Stomach (tissue), 9 donors: ENCODE results near the gene SPATA1. TPM values are rescaled to one million over a fixed set of nuclear protein-coding genes. Genes with fewer than 3 reads are reported as not detected.

Source experiments
- DNase-seq, 2 donors: peaks; one replicate each; pipeline versions ENCODE4 v3.0.0 to v3.0.0-alpha.2; 2013 to 2019
- H3K27ac ChIP-seq, 5 donors: fragments of 200-600 bp in 4 of 5; sonication (generic) in 4 of 5; one replicate each; pipeline ENCODE4 v1.5.1; 2013 to 2019; ENCODE audit warnings: mild to moderate bottlenecking in 1 of 5, moderate library complexity in 1 of 5
- H3K27me3 ChIP-seq, 3 donors: fragments of 200-600 bp; sonication (generic); one replicate each; pipeline ENCODE4 v1.5.1; 2017 to 2019; ENCODE audit warnings: mixed run types in 1 of 3
- H3K36me3 ChIP-seq, 4 donors: fragments of 200-600 bp; sonication (generic); 1 replicate in 3 of 4; 2 replicates in 1 of 4; pipeline ENCODE4 v1.5.1; 2016 to 2019
- H3K4me1 ChIP-seq, 4 donors: fragments of 200-600 bp; sonication (generic); one replicate each; pipeline ENCODE4 v1.5.1; 2016 to 2019
- H3K4me3 ChIP-seq, 4 donors: fragments of 200-600 bp; sonication (generic) in 3 of 4; one replicate each; pipeline ENCODE4 v1.5.1; 2016 to 2019; ENCODE audit warnings: mild to moderate bottlenecking in 1 of 4
- H3K9me3 ChIP-seq, 4 donors: fragments of 200-600 bp; sonication (generic); one replicate each; pipeline ENCODE4 v1.5.1; 2016 to 2019
- CTCF ChIP-seq, 7 experiments: fragments of 450-650 bp in 4 of 7; fragments of 200-600 bp in 3 of 7; sonication (generic) in 3 of 7; IDR thresholded peaks; one replicate each; pipeline ENCODE4 v1.5.1; 2016 to 2019; ENCODE audit warnings: antibody characterized with exemption in 7 of 7, control low read depth in 2 of 7, mild to moderate bottlenecking in 1 of 7
- EP300 ChIP-seq: sonication (generic); formaldehyde crosslinking; IDR thresholded peaks from one replicate; pipeline ENCODE4 v1.6.1; 2017; ENCODE audit warnings: antibody characterized with exemption
- POLR2A ChIP-seq, 4 donors: fragments of 450-650 bp; IDR thresholded peaks; one replicate each; pipeline ENCODE4 v1.6.1; 2016; ENCODE audit warnings: antibody characterized with exemption in 4 of 4, control low read depth in 2 of 4, mild to moderate bottlenecking in 1 of 4, moderate library complexity in 1 of 4
- POLR2AphosphoS5 ChIP-seq, 3 donors: sonication (generic); formaldehyde crosslinking; IDR thresholded peaks; one replicate each; pipeline ENCODE4 v1.6.1; 2016; ENCODE audit warnings: antibody characterized with exemption in 3 of 3
- WGBS, 5 donors: extraction: QIAGEN DNeasy Blood & Tissue Kit in 3 of 5; methylation state at CpG; one replicate each; pipeline versions ENCODE4 v1.1.5 to v1.1.7; 2013 to 2018; 5-methylcytosine and 5-hydroxymethylcytosine counted together
- intact Hi-C: fragments of 100-400 bp; cut with DNase I; formaldehyde crosslinking; loops from one replicate; pipeline ENCODE4 v1.15.1; 2023; ENCODE audit warnings: low total_unique reads
- polyA plus RNA-seq, 3 donors: library from polyadenylated mRNA; stranded (reverse); fragments of 200-250 nt; gene quantifications; one replicate each; pipeline ENCODE4 v1.2.3, GENCODE V29; 2013
- total RNA-seq, 5 donors: library from RNA; depleted of rRNA; stranded (reverse); fragments of >200 nt; gene quantifications; one replicate each; pipeline versions ENCODE4 v1.1.0 to v1.2.3, GENCODE V29; 2014 to 2016
- donor health status: healthy with polysubstance abuse.
- donor health status: Bipolar disorder and iron deficiency.
- donor health status: healthy.

SPATA1 gene
- total and polyA plus RNA-seq, 8 donors = 1.3 to 1.8 (median 1.5) TPM; not detected in 5

DNA sequence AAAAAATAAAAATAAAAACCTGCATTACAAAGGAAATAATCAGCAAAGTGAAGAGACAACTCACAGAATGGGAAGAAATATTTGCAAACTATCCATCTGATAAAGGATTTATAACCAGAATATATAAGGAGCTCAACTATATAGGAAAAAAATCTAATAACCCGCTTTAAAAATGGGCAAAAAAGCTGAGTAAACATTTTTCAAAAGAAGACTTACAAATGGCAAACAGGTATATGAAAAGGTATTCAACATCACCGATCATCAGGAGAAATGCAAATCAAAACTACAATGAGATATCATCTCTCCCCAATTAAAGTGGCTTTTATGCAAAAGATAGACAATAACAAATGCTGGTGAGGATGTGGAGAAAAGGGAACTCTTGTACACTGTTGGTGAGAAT lies 4.0 kb downstream of the SPATA1 start:
- H3K27me3 ChIP-seq = no peaks in the 10 kb centered on the region
- WGBS, 5 donors = 47 to 98% (median 52%) methylated on average over 2 of the region's 2 CpGs
- peaks cover 0 to 13% (median 7%) of the 10 kb centered on the region in 4 donors for H3K4me1 ChIP-seq
- no peak overlapping the region for H3K27ac ChIP-seq
- no peak overlapping the region for H3K4me3 ChIP-seq
- H3K36me3 ChIP-seq = peaks cover 0 to 5% (median 0%) of the 10 kb centered on the region in 4 donors
- no peak for DNase-seq
- intact Hi-C loops = no loop called here
- H3K9me3 ChIP-seq = peaks cover 0 to 9% (median 0%) of the 10 kb centered on the region in 4 donors
- TF ChIP-seq CTCF (IDR thresholded peaks at IDR 0.05) (no peak), EP300 (no peak), POLR2A (IDR thresholded peaks at IDR 0.05) (no peak), POLR2AphosphoS5 (IDR thresholded peaks at IDR 0.05) (no peak)

DNA sequence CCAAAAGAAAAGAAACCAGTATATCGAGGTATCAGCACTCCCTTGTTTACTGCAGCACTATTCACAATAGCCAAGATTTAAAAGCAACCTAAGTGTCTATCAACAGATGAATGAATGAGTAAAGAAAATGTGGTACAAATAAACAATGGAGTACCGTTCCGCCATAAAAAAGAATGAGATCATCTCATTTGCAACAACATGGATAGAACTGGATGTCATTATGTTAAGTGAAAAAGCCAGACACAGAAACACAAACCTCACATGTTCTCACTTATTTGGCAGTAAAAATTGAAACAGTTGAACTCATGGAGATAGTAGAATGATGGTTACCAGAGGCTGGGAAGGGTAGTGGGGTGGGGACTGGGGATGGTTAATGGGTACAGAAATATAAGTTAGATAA lies 4.5 kb downstream of the SPATA1 start:
- no peak for DNase-seq
- H3K27ac ChIP-seq = no peak overlapping the region
- H3K4me1 ChIP-seq = peaks cover 0 to 11% (median 7%) of the 10 kb centered on the region in 4 donors
- intact Hi-C loops = no loop called here
- H3K9me3 ChIP-seq = peaks cover 0 to 9% (median 0%) of the 10 kb centered on the region in 4 donors
- no peak overlapping the region for H3K4me3 ChIP-seq
- TF ChIP-seq EP300 (no peak), POLR2AphosphoS5 (IDR thresholded peaks at IDR 0.05) (no peak), POLR2A (IDR thresholded peaks at IDR 0.05) (no peak), CTCF (IDR thresholded peaks at IDR 0.05) (no peak)
- peaks cover 0 to 5% (median 0%) of the 10 kb centered on the region in 4 donors for H3K36me3 ChIP-seq
- WGBS, 5 donors = 81 to 86% (median 82%) methylated on average over 3 of the region's 3 CpGs
- H3K27me3 ChIP-seq = no peaks in the 10 kb centered on the region

DNA sequence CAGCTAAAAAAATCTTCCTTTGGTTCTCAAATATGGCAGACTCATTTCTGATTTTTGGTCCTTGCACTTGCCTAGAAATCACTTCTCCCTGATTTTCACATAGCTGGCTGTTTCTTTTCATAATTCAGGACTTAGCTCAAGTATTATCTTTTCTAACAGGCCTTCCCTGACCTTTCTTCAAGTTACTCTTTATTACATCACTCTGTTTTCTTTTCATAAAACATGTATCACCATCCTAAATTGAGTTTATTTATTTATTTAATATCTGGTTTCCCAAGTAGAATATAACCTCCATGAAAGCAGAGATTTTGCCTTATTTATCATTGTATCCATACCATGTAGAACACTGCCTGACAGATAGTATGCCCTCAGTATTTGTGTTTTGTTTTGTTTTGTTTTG lies 18.4 kb downstream of the SPATA1 start:
- Histone ChIP-seq H3K36me3 (no peaks in the 10 kb centered on the region), H3K4me1 (no peaks in the 10 kb centered on the region), H3K9me3 (peaks cover 0 to 4% (median 0%) of the 10 kb centered on the region in 4 donors), H3K27me3 (no peaks in the 10 kb centered on the region), H3K27ac (no peak overlapping the region), H3K4me3 (no peak overlapping the region)
- no peak for DNase-seq
- TF ChIP-seq EP300 (no peak), CTCF (IDR thresholded peaks at IDR 0.05) (no peak), POLR2AphosphoS5 (IDR thresholded peaks at IDR 0.05) (no peak), POLR2A (IDR thresholded peaks at IDR 0.05) (no peak)
- intact Hi-C loops = no loop called here

- no peaks in the 10 kb centered on the region for H3K4me1 ChIP-seq
- peaks cover 0 to 4% (median 0%) of the 10 kb centered on the region in 4 donors for H3K9me3 ChIP-seq
- H3K36me3 ChIP-seq = no peaks in the 10 kb centered on the region
- WGBS, 5 donors = 73 to 84% (median 75%) methylated on average over 1 of the region's 1 CpG
- TF ChIP-seq CTCF (IDR thresholded peaks at IDR 0.05) = no peak
- no peak for TF ChIP-seq POLR2AphosphoS5 (IDR thresholded peaks at IDR 0.05)
- TF ChIP-seq POLR2A (IDR thresholded peaks at IDR 0.05) = no peak
- no peak for TF ChIP-seq EP300
- H3K27me3 ChIP-seq = no peaks in the 10 kb centered on the region
- no peak overlapping the region for H3K27ac ChIP-seq
- no peak for DNase-seq
- intact Hi-C loops = no loop called here
- H3K4me3 ChIP-seq = no peak overlapping the region
These were observed 19.6 kb downstream of the SPATA1 start for GRCh38 chr1:84525779-84526178.
